Trophoblast cell (in vitro differentiated cells and primary cell): ENCODE measurements around the gene SIK3.
A peak's percentile ranks its signal among the peaks of the same experiment; 100 is the strongest.

Experiments
- DNase-seq, 2 donors: peaks; one replicate each; pipeline ENCODE4 v3.0.0-alpha.2; 2016
- H2AFZ ChIP-seq: 2 replicates; pipeline ENCODE4 v1.6.1; 2013; ENCODE audit warnings: low read length, moderate library complexity, mild to moderate bottlenecking; ENCODE audit not compliant: insufficient read depth, poor library complexity
- H2AK5ac ChIP-seq: 2 replicates; pipeline ENCODE4 v1.6.1; 2013; ENCODE audit warnings: mild to moderate bottlenecking, low read length
- H2BK120ac ChIP-seq: 2 replicates; pipeline ENCODE4 v1.6.1; 2013; ENCODE audit warnings: low read length, mild to moderate bottlenecking, moderate library complexity; ENCODE audit not compliant: insufficient read depth, poor library complexity
- H2BK12ac ChIP-seq: 2 replicates; pipeline ENCODE4 v1.6.1; 2013; ENCODE audit warnings: mild to moderate bottlenecking, low read length, moderate library complexity
- H2BK5ac ChIP-seq: 2 replicates; pipeline ENCODE4 v1.6.1; 2013; ENCODE audit warnings: low read length, low read depth, moderate library complexity, mild to moderate bottlenecking; ENCODE audit not compliant: poor library complexity
- H3K14ac ChIP-seq: 2 replicates; pipeline ENCODE4 v1.6.1; 2013; ENCODE audit warnings: mild to moderate bottlenecking, low read length
- H3K18ac ChIP-seq: 2 replicates; pipeline ENCODE4 v1.6.1; 2013; ENCODE audit warnings: mild to moderate bottlenecking, low read length
- H3K23ac ChIP-seq: 2 replicates; pipeline ENCODE4 v1.6.1; 2013; ENCODE audit warnings: low read length
- H3K27ac ChIP-seq: 2 replicates; pipeline ENCODE4 v1.5.1; 2013; ENCODE audit warnings: low read depth, mild to moderate bottlenecking, inconsistent platforms, low read length, moderate library complexity
- H3K27me3 ChIP-seq: 2 replicates; pipeline ENCODE4 v1.6.1; 2013; ENCODE audit warnings: inconsistent platforms, mild to moderate bottlenecking, low read length, moderate library complexity; ENCODE audit not compliant: insufficient read depth
- H3K36me3 ChIP-seq, 2 experiments: 1 replicate in 1 of 2; 2 replicates in 1 of 2; pipeline ENCODE4 v1.6.1; 2013; ENCODE audit warnings: low read length in 2 of 2, mild to moderate bottlenecking in 2 of 2, moderate library complexity in 1 of 2; ENCODE audit not compliant: insufficient read depth in 2 of 2, control insufficient read depth in 1 of 2
- H3K4ac ChIP-seq: 2 replicates; pipeline ENCODE4 v1.6.1; 2013; ENCODE audit warnings: low read depth, mild to moderate bottlenecking, low read length, moderate library complexity
- H3K4me1 ChIP-seq, 2 experiments: 1 replicate in 1 of 2; 2 replicates in 1 of 2; pipeline ENCODE4 v1.6.1; 2013; ENCODE audit warnings: low read length in 2 of 2, mild to moderate bottlenecking in 2 of 2, moderate library complexity in 1 of 2; ENCODE audit not compliant: insufficient read depth in 2 of 2, control insufficient read depth in 1 of 2
- H3K4me2 ChIP-seq: 2 replicates; pipeline ENCODE4 v1.6.1; 2013; ENCODE audit warnings: inconsistent platforms, mild to moderate bottlenecking, low read length, moderate library complexity
- H3K4me3 ChIP-seq: 2 replicates; pipeline ENCODE4 v1.5.1; 2013; ENCODE audit warnings: mild to moderate bottlenecking, low read depth, low read length, inconsistent platforms
- H3K79me1 ChIP-seq: one replicate; pipeline ENCODE4 v1.6.1; 2013; ENCODE audit warnings: low read length
- H3K79me2 ChIP-seq: 2 replicates; pipeline ENCODE4 v1.6.1; 2013; ENCODE audit warnings: low read length, mild to moderate bottlenecking; ENCODE audit not compliant: control insufficient read depth, insufficient read depth, poor library complexity
- H3K9ac ChIP-seq: 2 replicates; pipeline ENCODE4 v1.6.1; 2013; ENCODE audit warnings: mild to moderate bottlenecking, low read length
- H3K9me3 ChIP-seq: 2 replicates; pipeline ENCODE4 v1.6.1; 2013; ENCODE audit warnings: low read depth, mild to moderate bottlenecking, control low read depth, inconsistent platforms, low read length; ENCODE audit not compliant: insufficient read depth
- H4K12ac ChIP-seq: 2 replicates; pipeline ENCODE4 v1.6.1; 2013; ENCODE audit warnings: low read depth, mild to moderate bottlenecking, low read length, moderate library complexity
- H4K8ac ChIP-seq: 2 replicates; pipeline ENCODE4 v1.6.1; 2013; ENCODE audit warnings: low read depth, mild to moderate bottlenecking, low read length, moderate library complexity
- H4K91ac ChIP-seq: one replicate; pipeline ENCODE4 v1.6.1; 2013; ENCODE audit warnings: low read depth, mild to moderate bottlenecking, low read length, moderate library complexity
- WGBS: extraction: QIAGEN DNeasy Blood & Tissue Kit; methylation state at CpG from one replicate; pipeline ENCODE4 v1.1.7; 2013; ENCODE audit warnings: missing lambda C conversion rate; ENCODE audit not compliant: insufficient read length, insufficient coverage; ENCODE audit errors: extremely low coverage; 5-methylcytosine and 5-hydroxymethylcytosine counted together

SIK3 gene

GRCh38 chr11:116866804-116867455 is 231.3 kb downstream of the SIK3 start:
- Histone ChIP-seq H3K4ac (no peak overlapping the region), H3K36me3 (peaks cover 13 to 28% of the 10 kb centered on the region in 2 experiments), H2AFZ (no peak overlapping the region), H3K4me1 (peaks cover 5 to 8% of the 10 kb centered on the region in 2 experiments), H4K8ac (no peak overlapping the region), H3K79me2 (no peaks in the 10 kb centered on the region), H3K9me3 (no peaks in the 10 kb centered on the region), H3K4me2 (no peak overlapping the region), H3K23ac (no peak overlapping the region), H3K18ac (no peak overlapping the region), H3K27ac (no peak overlapping the region), H2AK5ac (no peak overlapping the region), H4K91ac (no peak overlapping the region), H3K27me3 (no peaks in the 10 kb centered on the region), H3K14ac (no peak overlapping the region), H2BK5ac (no peak overlapping the region), H3K4me3 (no peak overlapping the region), H4K12ac (no peak overlapping the region), H2BK12ac (no peak overlapping the region), H2BK120ac (no peak overlapping the region), H3K9ac (no peak overlapping the region), H3K79me1 (no peaks in the 10 kb centered on the region)
- peak; percentile 62 to 87 for DNase-seq
- WGBS, result no CpG with 5 or more reads among the region's 6 CpGs

- Histone ChIP-seq H2BK5ac (no peak overlapping the region), H3K9me3 (no peaks in the 10 kb centered on the region), H3K9ac (no peak overlapping the region), H3K4ac (no peak overlapping the region), H3K23ac (no peak overlapping the region), H3K4me2 (no peak overlapping the region), H3K27me3 (no peaks in the 10 kb centered on the region), H2BK120ac (no peak overlapping the region), H3K4me1 (peaks cover 5 to 8% of the 10 kb centered on the region in 2 experiments), H3K4me3 (no peak overlapping the region), H3K79me2 (no peaks in the 10 kb centered on the region), H2AK5ac (no peak overlapping the region), H4K8ac (no peak overlapping the region), H3K27ac (no peak overlapping the region), H3K18ac (no peak overlapping the region), H2BK12ac (no peak overlapping the region), H3K79me1 (no peaks in the 10 kb centered on the region), H4K12ac (no peak overlapping the region), H3K36me3 (peaks cover 13 to 34% of the 10 kb centered on the region in 2 experiments), H2AFZ (no peak overlapping the region), H3K14ac (no peak overlapping the region), H4K91ac (no peak overlapping the region)
- peak; percentile 69 to 81 for DNase-seq
- no CpG with 5 or more reads among the region's 1 CpG for WGBS
These were observed 232.5 kb downstream of the SIK3 start for GRCh38 chr11:116865696-116866095.

GRCh38 chr11:116864531-116864930 is 233.7 kb downstream of the SIK3 start:
- no peak overlapping the region for H3K14ac ChIP-seq
- H2AK5ac ChIP-seq, result no peak overlapping the region
- no peak overlapping the region for H4K12ac ChIP-seq
- H3K79me1 ChIP-seq, result no peaks in the 10 kb centered on the region
- H3K36me3 ChIP-seq, result peaks cover 8 to 27% of the 10 kb centered on the region in 2 experiments
- H3K18ac ChIP-seq, result no peak overlapping the region
- no peaks in the 10 kb centered on the region for H3K79me2 ChIP-seq
- H3K4me1 ChIP-seq, result peaks cover 5 to 8% of the 10 kb centered on the region in 2 experiments
- no peaks in the 10 kb centered on the region for H3K9me3 ChIP-seq
- no peak overlapping the region for H2BK12ac ChIP-seq
- H3K4ac ChIP-seq, result no peak overlapping the region
- H2BK120ac ChIP-seq, result no peak overlapping the region
- H2AFZ ChIP-seq, result no peak overlapping the region
- H4K8ac ChIP-seq, result no peak overlapping the region
- no peak overlapping the region for H2BK5ac ChIP-seq
- no peak overlapping the region for H3K4me3 ChIP-seq
- peak; percentile 79 to 81 for DNase-seq
- no peak overlapping the region for H3K4me2 ChIP-seq
- H4K91ac ChIP-seq, result no peak overlapping the region
- no peak overlapping the region for H3K23ac ChIP-seq
- no peaks in the 10 kb centered on the region for H3K27me3 ChIP-seq
- no peak overlapping the region for H3K27ac ChIP-seq
- WGBS, result no CpG with 5 or more reads among the region's 5 CpGs
- peak overlapping the region; percentile 70 for H3K9ac ChIP-seq

GRCh38 chr11:116862951-116863350 is 235.3 kb downstream of the SIK3 start:
- Histone ChIP-seq H3K4ac (no peak overlapping the region), H2BK120ac (no peak overlapping the region), H3K9ac (no peak overlapping the region), H4K12ac (no peak overlapping the region), H3K36me3 (peaks cover 19 to 40% of the 10 kb centered on the region in 2 experiments), H2BK12ac (no peak overlapping the region), H3K79me1 (no peaks in the 10 kb centered on the region), H4K91ac (no peak overlapping the region), H3K79me2 (no peaks in the 10 kb centered on the region), H3K9me3 (no peaks in the 10 kb centered on the region), H3K14ac (no peak overlapping the region), H3K4me3 (no peak overlapping the region), H3K4me1 (peaks cover 4 to 6% of the 10 kb centered on the region in 2 experiments), H3K4me2 (no peak overlapping the region), H2BK5ac (no peak overlapping the region), H3K18ac (no peak overlapping the region), H2AFZ (no peak overlapping the region), H2AK5ac (no peak overlapping the region), H3K23ac (no peak overlapping the region), H3K27ac (no peak overlapping the region), H4K8ac (no peak overlapping the region), H3K27me3 (no peaks in the 10 kb centered on the region)
- peak in 1 of 2 donors; percentile 8 for DNase-seq
- WGBS, result no CpG with 5 or more reads among the region's 3 CpGs
